SKM-1 treated with dmso at 0.1 percent for 144 hours (cell line): ENCODE measurements around the gene NPTX1.

Source experiments
- DNase-seq: peaks from one replicate; lab custom pipeline; 2025; ENCODE audit not compliant: unreplicated experiment; lab: John Stamatoyannopoulos, UW

Gene NPTX1

GRCh38 chr17:80504686-80505413 is 28.4 kb upstream of the NPTX1 start:
- DNase-seq, result no peak

DNA sequence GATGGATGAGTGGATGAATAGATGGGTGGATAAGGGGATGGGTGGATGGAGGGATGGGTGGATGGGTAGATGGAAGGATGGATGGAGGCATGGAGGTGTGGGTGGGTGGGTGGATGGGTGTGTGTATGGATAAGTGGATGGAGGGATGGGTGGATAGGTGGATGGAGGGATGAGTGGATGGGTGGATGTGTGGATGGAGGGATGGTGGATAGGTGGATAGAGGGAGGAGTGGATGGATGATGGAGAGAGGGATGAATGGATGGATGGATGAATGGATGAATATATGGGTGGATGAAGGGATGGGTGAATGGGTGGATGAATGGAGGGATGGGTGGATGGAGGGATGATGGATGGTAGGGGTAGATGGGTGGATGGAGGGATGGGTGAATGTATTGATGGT is 27.5 kb upstream of the NPTX1 start:
- DNase-seq, result no peak

DNA sequence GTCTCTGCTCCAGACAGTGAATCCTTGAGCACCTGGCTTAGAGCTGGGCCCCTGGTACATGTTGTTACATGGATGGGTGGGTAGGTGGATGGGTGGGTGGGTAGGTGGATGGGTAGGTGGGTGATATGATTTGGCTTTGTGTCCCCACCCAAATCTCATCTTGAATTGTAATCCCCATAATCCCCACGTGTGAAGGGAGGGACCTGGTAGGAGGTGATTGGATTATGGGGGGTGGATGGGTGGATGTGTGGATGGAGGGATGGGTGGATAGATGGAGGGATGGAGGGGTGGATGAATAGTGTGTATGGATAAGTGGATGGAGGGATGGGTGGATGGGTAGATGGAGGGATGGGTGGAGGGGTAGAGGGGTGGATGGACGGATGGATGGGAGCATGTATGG is 26.6 kb upstream of the NPTX1 start:
- DNase-seq, result no peak

- DNase-seq, result no peak
Measured at GRCh38 chr17:80502578-80502877, 26.1 kb upstream of the NPTX1 start.

DNA sequence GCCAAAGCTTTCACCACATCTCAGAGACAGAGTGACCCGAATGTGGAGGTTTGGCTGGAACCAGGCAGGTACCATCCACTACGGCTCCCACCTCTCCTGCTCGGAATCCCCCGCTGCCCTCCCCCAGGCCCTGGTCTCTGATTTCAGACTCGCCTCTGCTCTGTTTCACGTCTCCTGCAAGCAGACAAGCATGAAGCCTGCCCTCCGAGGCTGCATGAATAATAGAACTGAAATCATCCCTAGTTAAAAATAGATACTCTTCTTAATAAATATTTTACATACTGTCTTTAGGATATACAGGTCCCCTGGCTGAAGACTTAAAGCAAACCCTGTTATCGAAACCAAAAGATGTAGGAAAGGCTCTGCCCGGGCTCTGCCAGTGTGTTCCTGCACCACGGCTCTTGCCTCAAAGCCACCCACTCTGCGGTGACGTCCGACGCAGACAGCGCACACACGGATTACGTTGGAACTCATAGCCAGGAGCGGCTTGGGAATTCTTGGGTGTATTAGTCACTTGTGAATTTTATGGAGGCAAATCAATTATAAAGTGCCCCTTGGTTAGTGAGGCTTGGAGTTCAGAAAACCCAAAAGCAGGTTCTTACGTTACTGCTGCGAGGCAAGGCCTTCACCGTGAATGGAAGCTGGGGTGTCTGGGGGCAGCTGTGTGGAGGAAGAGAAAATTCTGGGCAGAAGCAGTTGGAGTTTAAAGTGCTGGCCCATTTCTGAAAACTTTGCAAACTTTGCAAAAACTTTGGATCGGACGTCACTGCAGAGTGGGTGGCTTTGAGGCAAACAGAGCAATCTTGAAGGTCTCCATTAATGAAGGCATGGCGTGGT is 25.6 kb upstream of the NPTX1 start:
- DNase-seq, result no peak

DNA sequence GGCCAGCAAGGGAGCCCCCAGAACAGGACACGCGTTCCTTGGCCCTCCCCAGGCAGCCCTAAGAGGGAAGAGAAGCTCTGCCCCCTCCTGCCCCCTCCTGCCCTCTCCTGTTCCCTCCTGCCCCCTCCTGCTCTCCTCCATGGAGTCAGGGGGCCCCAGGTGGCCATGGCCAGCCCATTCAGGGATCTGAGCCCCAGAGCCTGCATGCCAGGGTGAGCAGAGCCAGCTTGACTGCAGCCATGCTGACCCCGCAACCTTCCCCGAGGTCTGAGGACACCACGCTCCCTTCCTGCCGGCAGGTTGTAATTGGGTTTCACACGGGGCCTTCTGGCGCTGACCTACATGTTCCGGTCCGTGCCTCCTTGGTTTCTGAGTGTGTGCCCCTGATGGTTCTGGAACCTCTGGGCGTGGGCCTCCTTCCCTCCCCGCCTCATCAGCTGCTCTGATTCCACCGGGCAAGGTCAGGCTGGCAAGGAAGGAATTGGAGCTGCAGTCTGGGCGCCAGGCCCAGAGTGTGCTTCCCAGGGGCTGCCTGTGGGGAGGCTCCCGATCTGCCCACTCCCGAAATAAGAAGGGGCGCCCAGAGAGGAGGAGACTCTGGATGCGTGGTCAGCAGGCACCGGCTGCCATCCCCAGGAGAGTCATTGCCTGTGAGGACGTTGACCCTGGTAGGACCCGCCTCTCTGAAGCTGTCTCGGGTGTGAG is 23.7 kb upstream of the NPTX1 start:
- DNase-seq, result no peak

DNA sequence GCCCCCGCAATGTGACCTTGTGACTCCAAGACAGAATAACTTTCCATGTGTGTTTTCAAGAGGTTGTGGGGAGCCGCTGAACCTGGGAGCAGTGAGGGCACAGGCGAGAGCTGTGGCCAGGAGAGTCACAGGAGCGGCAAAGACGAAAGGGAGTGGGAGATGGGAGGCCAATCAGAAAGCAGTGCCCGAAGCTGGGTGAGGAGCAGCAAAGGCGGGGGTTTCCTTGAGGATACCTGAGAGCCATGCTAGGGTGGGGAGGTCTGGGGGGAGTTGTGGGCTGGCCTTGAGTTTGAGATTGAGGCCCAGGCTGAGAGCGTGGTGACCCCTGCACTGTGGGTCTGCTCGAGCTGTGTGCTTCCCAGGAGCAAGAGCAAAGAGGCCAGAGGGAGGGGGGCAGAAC is 23.2 kb upstream of the NPTX1 start:
- DNase-seq, result no peak

- no peak for DNase-seq
Measured at GRCh38 chr17:80498920-80499410, 22.6 kb upstream of the NPTX1 start.

- DNase-seq, result no peak
Measured at GRCh38 chr17:80498242-80498919, 22.0 kb upstream of the NPTX1 start.

GRCh38 chr17:80497726-80498241 is 21.4 kb upstream of the NPTX1 start:
- no peak for DNase-seq

GRCh38 chr17:80494547-80494946 is 18.1 kb upstream of the NPTX1 start:
- DNase-seq, result no peak

DNA sequence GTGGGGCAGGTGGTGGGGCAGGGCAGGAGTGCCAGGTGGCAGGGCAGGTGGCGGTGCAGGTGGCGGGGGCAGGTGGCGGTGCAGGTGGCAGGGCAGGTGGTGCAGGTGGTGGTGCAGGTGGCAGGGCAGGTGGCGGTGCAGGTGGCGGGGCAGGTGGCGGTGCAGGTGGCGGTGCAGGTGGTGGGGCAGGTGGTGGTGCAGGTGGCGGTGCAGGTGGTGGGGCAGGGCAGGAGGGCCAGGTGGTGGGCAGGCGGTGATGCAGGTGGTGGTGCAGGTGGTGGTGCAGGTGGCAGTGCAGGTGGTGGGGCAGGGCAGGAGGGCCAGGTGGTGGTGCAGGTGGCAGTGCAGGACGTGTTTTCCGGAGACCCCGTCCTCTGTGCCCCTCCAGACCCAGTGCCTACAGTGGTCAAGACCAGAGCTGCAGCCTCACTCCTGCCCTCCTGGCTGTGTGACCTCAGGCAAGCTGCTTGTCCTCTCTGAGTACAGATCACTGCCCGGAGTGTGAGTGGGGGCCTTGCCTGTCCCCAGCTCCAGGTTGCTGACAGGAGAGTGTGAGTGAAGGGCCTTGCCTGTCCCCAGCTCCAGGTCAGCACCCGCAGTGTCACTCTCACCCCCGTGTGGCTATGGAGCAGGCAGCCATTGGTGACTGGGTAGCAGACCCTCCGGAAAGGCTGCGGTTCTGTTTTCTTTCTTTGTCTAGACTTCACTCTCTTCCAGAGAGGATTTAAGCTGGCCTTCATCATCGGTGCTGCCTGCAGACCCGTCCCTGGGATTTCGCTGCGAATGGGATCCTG is 16.1 kb upstream of the NPTX1 start:
- no peak for DNase-seq

DNA sequence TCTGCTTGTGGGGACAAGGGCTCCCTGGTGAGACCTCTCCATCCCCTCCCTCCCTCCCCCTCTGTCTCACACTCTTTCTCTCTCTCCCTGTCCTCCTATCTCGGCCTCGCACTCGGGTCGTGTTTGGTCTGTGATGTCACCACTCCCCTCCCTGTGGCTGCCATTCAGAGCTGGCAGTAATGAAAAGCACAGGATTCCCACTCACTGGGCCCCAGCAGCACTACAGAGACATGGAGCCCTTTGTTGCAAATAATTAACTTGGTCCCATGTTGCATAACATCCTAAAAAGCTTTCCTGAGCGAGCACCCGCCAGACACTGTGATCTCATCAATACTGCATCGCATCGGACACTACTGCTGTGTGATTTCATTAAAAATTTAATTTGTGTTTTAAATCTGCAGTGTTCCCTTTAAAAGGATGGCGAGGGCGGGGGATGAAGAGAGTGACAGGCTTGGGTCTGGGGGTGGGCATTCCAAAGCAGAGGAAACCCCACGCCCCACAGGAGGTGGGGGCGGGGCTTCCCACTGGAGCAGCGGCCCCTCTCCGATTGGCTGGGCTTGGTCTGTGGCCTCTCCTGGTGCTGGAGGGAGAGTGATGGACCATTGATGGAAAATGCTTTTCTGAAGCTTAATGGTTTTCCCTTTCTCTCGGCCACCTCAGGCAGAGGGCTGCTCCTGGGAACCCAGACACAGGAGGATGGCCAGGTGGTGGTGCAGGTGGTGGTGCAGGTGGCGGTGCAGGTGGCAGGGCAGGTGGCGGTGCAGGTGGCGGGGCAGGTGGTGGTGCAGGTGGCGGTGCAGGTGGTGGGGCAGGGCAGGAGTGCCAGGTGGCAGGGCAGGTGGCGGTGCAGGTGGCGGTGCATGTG is 15.3 kb upstream of the NPTX1 start:
- DNase-seq, result no peak

- no peak for DNase-seq
Measured at GRCh38 chr17:80487511-80487910, 11.1 kb upstream of the NPTX1 start.

DNA sequence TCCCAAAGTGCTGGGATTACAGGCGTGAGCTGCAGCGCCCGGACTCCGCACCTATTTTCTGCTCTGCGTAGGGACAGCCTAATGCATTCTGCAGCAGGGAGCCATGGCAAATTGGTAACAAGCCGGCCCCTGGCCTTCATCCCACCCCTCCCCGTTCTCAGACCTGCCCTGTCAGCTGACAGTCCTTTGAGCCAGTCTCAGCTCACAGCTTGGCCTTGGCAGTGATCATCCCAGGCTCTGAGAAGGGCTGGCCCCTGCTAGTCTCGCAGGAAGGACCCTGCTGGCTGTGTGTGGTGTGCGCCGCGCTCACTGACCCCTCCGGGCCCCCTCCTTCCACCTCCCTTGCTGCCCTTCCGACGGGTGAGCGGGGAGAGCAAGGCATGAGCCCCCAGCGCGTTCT is 10.3 kb upstream of the NPTX1 start:
- no peak for DNase-seq

GRCh38 chr17:80485846-80486245 is 9.4 kb upstream of the NPTX1 start:
- no peak for DNase-seq

- DNase-seq, result no peak
Measured at GRCh38 chr17:80482555-80483308, 6.3 kb upstream of the NPTX1 start.

- DNase-seq, result no peak
Measured at GRCh38 chr17:80482058-80482318, 5.6 kb upstream of the NPTX1 start.
